ENCODE measurements around the gene TMEM94. TPM values are rescaled to one million over a fixed set of nuclear protein-coding genes. Genes with fewer than 3 reads are reported as not detected.

The TMEM94 gene
- total RNA-seq, 1 experiment from 2014 or later = 129 TPM

- intact Hi-C loops (cut with micrococcal nuclease; ENCODE audit: unreplicated experiment) = no loop called here
Observed at GRCh38 chr17:75511610-75512575, 55.5 kb downstream of the TMEM94 start.

More at GRCh38 chr17:75511610-75512575, 55.5 kb downstream of the TMEM94 start:
- DNase-seq (ENCODE audit: low read depth, low spot score) (no peak), ATAC-seq (no peak)
- 0 out of 4 replicates have a peak overlapping the region, but pooled peaks of 1 of the 2 experiments have one; percentile 11 for H3K4me3 ChIP-seq (ENCODE audit: low read depth in 2 of 2, low read length in 2 of 2)
- peaks cover 42% of the 10 kb centered on the region for H3K4me1 ChIP-seq (ENCODE audit: control insufficient read depth, insufficient read depth, low read length)
- ChIA-PET CTCF (interaction anchor here (0.6 kb wide), 1 partner anchor 14 kb away, joined by 3 read pairs; no protein-coding TSS in a partner anchor), POLR2A (no interaction called here)
- H3K27me3 ChIP-seq (ENCODE audit: control insufficient read depth, insufficient read depth, low read length) = no peaks in the 10 kb centered on the region
- in situ Hi-C loops (cut with HindIII; ENCODE audit: low pct_unique_long_range_greater_than_20kb, low sequenced_read_pairs) = no loop called here
- H3K27ac ChIP-seq (ENCODE audit: low read length) = no peak overlapping the region
- TF ChIP-seq TCF7L2 (IDR thresholded peaks at IDR 0.05; ENCODE audit: low read depth, low read length) (no peak), REST (IDR thresholded peaks at IDR 0.05; ENCODE audit: insufficient read depth in 1 of 2, low read depth in 2 of 2, low read length in 1 of 2) (no peak), SIN3A (IDR thresholded peaks at IDR 0.05; ENCODE audit: borderline replicate concordance, insufficient read depth, low read depth, low read length) (no peak), CTCF (IDR thresholded peaks at IDR 0.05) (no peak), POLR2AphosphoS5 (IDR thresholded peaks at IDR 0.05; ENCODE audit: low read depth, low read length) (no peak)
- no peaks in the 10 kb centered on the region for H3K9me3 ChIP-seq (ENCODE audit: control insufficient read depth, insufficient read depth, low read depth, low read length)
- H3K36me3 ChIP-seq (ENCODE audit: control insufficient read depth, insufficient read depth, low read length) = peaks cover 8% of the 10 kb centered on the region; the same call in 1 of the 2 replicates
- no TSS peak for BruUV-seq (replicated peaks)
